ENCODE measurements around the gene ATP4A.
A peak's percentile ranks its signal among the peaks of the same experiment; 100 is the strongest.

The ATP4A gene

GRCh38 chr19:35565016-35565856, 1.8 kb upstream of the ATP4A start:
- DNase-seq: no peak

- no peak for DNase-seq
Observed at GRCh38 chr19:35562776-35563175, 682 bp downstream of the ATP4A start.

DNA sequence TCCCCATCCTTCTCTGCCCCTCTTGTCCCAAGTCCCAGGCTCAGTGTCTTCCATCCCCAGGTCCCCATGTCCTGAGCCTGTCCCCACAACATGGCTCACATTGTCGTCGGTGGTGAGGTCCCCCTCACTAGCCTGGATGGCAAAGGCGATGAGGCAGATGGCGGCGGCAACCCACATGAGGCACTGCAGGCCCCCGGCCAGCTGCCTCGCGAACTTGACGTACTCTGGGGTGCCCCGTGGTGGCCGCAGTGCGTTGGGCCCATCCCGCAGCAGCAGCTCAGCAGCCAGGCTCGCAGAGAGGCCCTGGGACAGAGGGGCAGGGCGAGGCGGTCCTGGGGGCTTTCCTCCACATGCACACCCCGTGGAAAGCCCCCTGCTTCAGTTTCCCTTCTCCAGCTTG, 1.1 kb downstream of the ATP4A start:
- no peak for DNase-seq

GRCh38 chr19:35561436-35561835, 2.0 kb downstream of the ATP4A start:
- no peak for DNase-seq

DNA sequence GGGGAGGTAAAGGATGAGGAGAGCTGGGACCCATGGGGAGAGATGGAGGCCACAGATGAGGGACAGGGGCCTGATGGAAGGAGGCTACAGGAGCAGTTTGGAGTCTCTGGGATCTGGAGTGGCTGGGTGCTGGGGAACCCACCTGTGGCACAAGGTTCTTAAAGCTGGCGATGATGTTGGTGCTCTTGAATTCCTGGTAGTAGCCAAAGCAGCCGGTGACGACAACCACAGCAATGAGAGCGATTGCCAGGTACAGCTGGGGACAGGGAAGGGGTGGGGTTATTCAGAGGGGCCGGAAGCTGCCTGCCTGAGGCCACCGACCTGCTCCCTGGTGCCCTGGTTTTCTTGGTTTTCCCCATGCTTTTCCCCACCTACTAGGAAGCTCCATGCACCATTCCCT, 2.8 kb downstream of the ATP4A start:
- DNase-seq: no peak

DNA sequence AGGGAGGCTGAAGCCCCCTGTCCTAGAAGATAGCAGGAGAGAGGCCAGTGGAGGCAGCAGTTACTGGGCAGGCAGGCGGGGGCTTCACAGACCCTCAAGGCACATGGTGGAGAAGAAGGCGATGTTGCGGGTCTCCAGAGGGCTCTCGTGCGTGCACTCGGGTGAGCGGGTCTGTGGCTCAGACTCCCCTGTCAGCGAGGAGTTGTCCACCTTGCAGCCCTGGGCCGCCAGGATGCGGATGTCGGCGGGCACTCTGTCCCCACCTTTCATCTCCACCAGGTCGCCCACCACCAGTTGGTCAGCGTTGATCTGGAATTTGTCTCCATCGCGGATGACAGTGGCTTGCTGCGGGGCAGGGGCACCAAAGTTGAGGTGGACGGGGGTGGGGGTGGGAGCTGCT, 3.2 kb downstream of the ATP4A start:
- DNase-seq: no peak

- DNase-seq: no peak
Observed at GRCh38 chr19:35559781-35560180, 3.7 kb downstream of the ATP4A start.

DNA sequence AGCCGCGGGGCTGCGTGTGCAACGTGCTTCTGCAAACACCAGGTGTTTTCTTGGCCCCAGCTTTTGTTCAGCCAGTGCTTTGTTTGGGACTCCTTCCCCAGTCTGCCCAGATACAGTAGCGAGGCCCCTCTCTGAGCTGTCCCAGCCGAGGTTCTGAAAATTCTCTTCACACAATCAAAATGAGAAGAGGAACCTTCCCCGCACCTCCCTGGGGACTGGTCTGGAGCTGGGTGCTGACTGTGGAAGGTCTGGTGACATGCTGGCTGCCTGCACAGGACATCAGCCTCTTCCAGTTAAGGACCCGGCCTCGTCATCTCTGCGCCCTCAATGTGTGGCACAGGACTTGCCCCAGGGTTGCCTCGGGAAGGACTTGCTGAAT, 4.2 kb downstream of the ATP4A start:
- no peak for DNase-seq

- DNase-seq: no peak
Observed at GRCh38 chr19:35558400-35559280, 4.8 kb downstream of the ATP4A start.

DNA sequence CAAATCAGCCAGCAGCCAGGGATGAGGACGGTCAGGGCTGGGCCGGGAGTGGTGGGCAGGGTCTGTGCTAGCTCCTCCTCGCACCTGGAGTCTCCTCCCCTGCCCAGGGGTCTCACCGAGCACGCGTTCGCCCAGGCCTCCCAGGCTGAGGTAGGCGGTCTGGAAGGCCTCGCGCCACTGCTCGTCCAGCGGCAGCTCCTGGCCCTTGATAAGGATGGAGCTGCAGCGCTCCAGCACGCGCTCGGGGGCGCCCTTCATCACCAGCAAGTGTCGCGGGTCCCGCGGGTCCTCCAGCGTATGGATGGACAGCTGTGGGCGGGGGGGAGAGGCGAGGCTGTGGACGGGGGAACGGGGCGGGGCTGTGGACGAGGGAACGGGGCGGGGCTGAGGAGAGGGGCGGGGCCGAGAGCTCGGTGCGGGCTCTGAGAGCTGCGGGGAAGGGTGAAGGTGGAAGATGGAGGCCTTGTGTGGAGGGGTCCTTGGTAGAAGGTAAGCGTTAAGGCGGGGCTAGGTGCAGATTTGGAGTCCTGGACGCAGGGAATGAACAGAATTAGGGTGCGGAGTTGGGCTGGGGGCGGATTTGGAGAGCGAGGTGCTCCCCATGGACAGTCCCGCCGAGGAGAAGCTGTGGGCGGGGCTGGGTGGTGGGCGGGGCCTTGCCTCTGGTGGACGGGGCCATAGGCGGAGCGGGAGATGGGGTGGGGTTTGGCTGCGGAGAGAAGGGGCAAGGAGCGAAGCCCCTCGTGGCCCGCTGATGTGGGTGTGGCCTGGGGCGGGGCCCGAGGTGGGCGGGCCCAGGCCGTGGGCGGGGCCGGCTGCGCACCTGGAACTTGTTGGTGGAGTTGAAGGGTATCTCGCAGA, 5.7 kb downstream of the ATP4A start:
- peak; percentile 81 for DNase-seq

DNA sequence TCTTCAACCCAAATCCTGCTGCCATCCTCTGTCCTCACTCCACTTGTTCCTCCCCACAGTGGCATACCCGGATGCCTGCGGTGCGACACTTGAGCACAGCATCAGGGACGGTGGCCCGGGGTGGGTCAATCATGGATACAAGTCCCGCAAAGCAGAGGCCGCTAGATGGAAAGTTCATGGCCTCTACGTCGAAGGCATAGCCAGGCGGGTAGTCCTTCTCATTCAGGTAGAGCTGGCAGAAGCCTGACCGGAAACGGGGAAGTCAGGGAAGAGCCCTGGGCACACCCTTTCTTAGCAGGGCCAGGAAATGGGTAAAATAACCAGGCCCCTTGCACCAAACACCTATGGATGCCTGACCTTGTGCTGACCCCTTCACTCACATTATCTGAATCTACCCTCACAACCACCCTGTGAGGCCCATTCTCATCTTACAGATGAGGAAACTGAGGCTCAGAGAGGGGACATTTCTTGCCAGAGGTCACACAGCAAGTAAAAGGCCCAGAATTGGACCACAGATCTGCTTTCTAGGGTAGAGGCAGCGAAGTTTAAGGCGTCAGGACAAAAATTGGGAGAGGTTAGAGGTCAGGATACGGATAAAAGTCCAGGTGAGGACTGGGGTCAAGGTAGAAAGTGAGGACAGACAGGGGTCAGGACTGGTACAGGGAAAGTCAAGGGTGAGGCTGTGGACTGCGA, 6.5 kb downstream of the ATP4A start:
- DNase-seq: no peak

- DNase-seq: no peak
Observed at GRCh38 chr19:35556025-35556590, 7.3 kb downstream of the ATP4A start.

DNA sequence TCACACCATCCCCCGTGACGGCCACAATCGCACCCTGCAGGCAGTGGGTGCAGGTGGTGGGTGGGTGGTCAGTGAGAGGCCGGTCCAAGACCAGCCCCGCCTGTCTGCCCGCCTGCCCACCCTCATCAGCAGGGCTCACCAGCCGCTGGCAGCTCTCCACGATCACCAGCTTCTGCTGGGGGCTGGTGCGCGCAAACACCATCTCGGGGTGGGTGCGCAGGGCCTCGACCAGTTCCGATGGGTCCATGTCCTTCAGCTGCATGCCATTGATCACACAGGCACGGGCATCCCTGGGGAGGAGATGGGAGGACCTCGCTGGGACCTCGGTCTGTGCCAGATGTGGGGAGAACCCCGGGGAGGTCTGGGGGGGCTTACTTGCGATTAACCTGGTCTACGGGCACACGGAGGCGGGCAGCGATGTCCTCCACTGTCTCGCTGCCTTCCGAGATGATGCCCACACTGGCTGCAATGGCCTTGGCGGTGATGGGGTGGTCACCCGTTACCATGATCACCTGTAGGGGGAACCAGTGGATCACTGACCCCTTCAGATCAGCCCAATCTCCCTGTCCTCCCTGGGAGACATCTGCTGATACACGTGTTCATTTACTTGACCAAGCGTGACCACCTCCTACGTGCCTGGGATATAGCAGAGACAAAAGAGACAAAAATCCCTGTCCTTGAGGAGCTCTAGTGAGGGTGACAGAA, 8.0 kb downstream of the ATP4A start:
- peak; percentile 71 for DNase-seq

- DNase-seq: no peak
Observed at GRCh38 chr19:35554076-35554475, 9.4 kb downstream of the ATP4A start.

DNA sequence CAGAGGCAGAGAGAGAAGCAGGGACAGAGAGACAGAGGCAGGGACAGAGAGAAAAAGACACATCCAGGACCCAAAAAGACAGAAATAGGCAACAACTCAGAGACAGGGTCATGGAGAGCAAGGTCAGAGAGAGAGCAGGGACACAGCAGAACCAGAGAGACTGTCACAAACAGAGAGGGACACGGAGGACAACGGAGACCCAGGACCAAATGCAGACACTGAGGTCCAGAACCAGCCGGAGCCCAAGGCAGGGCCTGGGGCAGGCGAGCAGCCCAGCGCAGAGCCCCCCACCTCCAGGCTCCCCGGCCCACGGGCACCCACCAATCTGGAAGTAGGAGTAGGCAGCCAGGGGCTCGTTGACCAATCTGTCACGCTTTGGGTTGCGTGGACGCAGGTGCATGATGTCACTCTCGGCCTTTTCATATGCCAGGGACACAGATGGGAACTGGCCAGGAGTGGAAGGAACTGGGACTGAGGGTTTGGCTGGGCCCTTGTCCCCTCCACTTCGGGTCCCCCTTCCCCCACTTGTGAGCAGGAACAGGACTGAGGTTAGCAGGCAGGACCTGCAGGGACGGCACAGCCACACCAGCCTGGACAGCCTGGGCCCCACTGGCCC, 10.0 kb downstream of the ATP4A start:
- no peak for DNase-seq

- no peak for DNase-seq
Observed at GRCh38 chr19:35552534-35553384, 10.7 kb downstream of the ATP4A start.

- DNase-seq: no peak
Observed at GRCh38 chr19:35551091-35551810, 12.2 kb downstream of the ATP4A start.

- DNase-seq: no peak
Observed at GRCh38 chr19:35549879-35550523, 13.5 kb downstream of the ATP4A start.

Measured in NCI-H69 (cell line).